ENCODE measurements around the gene PCSK2.

Gene PCSK2

DNA sequence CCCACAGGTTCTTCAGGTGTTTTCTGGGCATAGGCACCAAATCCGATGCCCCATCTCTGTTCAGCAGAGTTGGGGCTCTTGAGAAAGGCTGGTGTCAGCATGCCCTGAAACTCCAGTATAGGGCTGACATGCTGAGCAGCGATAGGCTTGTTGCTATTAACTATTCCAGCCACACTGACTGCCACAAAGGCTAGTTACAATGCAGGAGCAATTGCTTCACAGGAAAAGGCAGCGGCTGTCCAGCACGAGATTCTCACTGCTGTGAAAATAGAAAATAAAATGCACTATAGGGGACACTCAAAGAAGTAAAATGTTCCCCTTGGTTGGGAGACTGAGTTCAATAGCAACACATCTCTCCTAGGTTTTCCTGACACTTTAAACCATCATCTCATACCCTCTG, 191.9 kb downstream of the PCSK2 start:
- no peaks in the 10 kb centered on the region for H3K36me3 ChIP-seq (ENCODE audit: control insufficient read depth in 1 of 2, insufficient read depth in 2 of 2, low read length in 2 of 2)
- H3K9ac ChIP-seq (ENCODE audit: low read depth in 1 of 2, low read length in 2 of 2), result no peak overlapping the region
- no peaks in the 10 kb centered on the region for H3K27me3 ChIP-seq (ENCODE audit: control insufficient read depth in 1 of 2, insufficient read depth in 2 of 2, low read length in 2 of 2)
- no peaks in the 10 kb centered on the region for H3K4me1 ChIP-seq (ENCODE audit: control insufficient read depth in 1 of 2, insufficient read depth in 2 of 2, low read length in 2 of 2)
- H3K4me3 ChIP-seq (ENCODE audit: low read depth in 1 of 2, low read length in 2 of 2), result no peak overlapping the region
- H3K9me3 ChIP-seq (ENCODE audit: control insufficient read depth in 1 of 2, low read length in 2 of 2), result no peaks in the 10 kb centered on the region
- no peak overlapping the region for H3K27ac ChIP-seq (ENCODE audit: low read depth, low read length)

GRCh38 chr20:17419479-17420041, 192.7 kb downstream of the PCSK2 start:
- H3K27me3 ChIP-seq (ENCODE audit: control insufficient read depth in 1 of 2, insufficient read depth in 2 of 2, low read length in 2 of 2), result no peaks in the 10 kb centered on the region
- no peaks in the 10 kb centered on the region for H3K4me1 ChIP-seq (ENCODE audit: control insufficient read depth in 1 of 2, insufficient read depth in 2 of 2, low read length in 2 of 2)
- no peaks in the 10 kb centered on the region for H3K36me3 ChIP-seq (ENCODE audit: control insufficient read depth in 1 of 2, insufficient read depth in 2 of 2, low read length in 2 of 2)
- H3K27ac ChIP-seq (ENCODE audit: low read depth, low read length), result no peak overlapping the region
- H3K4me3 ChIP-seq (ENCODE audit: low read depth in 1 of 2, low read length in 2 of 2), result no peak overlapping the region
- H3K9ac ChIP-seq (ENCODE audit: low read depth in 1 of 2, low read length in 2 of 2), result no peak overlapping the region
- H3K9me3 ChIP-seq (ENCODE audit: control insufficient read depth in 1 of 2, low read length in 2 of 2), result no peaks in the 10 kb centered on the region

GRCh38 chr20:17421493-17421892, 194.7 kb downstream of the PCSK2 start:
- no peaks in the 10 kb centered on the region for H3K27me3 ChIP-seq (ENCODE audit: control insufficient read depth in 1 of 2, insufficient read depth in 2 of 2, low read length in 2 of 2)
- no peaks in the 10 kb centered on the region for H3K36me3 ChIP-seq (ENCODE audit: control insufficient read depth in 1 of 2, insufficient read depth in 2 of 2, low read length in 2 of 2)
- H3K27ac ChIP-seq (ENCODE audit: low read depth, low read length), result no peak overlapping the region
- H3K4me1 ChIP-seq (ENCODE audit: control insufficient read depth in 1 of 2, insufficient read depth in 2 of 2, low read length in 2 of 2), result no peaks in the 10 kb centered on the region
- H3K9ac ChIP-seq (ENCODE audit: low read depth in 1 of 2, low read length in 2 of 2), result no peak overlapping the region
- H3K9me3 ChIP-seq (ENCODE audit: control insufficient read depth in 1 of 2, low read length in 2 of 2), result no peaks in the 10 kb centered on the region
- no peak overlapping the region for H3K4me3 ChIP-seq (ENCODE audit: low read depth in 1 of 2, low read length in 2 of 2)

DNA sequence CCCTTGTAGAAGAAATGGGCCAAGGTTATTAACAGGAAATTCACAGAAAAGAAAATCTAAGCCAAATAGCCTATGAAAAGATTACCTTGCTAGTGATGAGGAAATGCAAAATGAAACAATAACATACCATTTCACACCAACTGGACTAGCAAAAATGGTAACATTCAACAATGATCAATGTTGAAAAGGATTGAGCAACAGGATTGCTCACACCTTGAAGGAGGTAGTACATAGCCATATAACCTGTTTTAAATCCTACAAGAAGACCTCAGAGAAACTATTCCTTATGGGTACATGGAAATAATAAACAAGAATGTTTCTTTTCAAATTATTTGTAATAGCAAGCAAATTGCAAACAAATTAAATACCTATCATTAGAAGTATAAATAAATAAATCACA, 196.9 kb downstream of the PCSK2 start:
- Histone ChIP-seq H3K9ac (ENCODE audit: low read depth in 1 of 2, low read length in 2 of 2) (no peak overlapping the region), H3K9me3 (ENCODE audit: control insufficient read depth in 1 of 2, low read length in 2 of 2) (no peaks in the 10 kb centered on the region), H3K4me1 (ENCODE audit: control insufficient read depth in 1 of 2, insufficient read depth in 2 of 2, low read length in 2 of 2) (no peaks in the 10 kb centered on the region)

GRCh38 chr20:17427638-17428037, 200.8 kb downstream of the PCSK2 start:
- Histone ChIP-seq H3K36me3 (ENCODE audit: control insufficient read depth in 1 of 2, insufficient read depth in 2 of 2, low read length in 2 of 2) (no peaks in the 10 kb centered on the region), H3K4me1 (ENCODE audit: control insufficient read depth in 1 of 2, insufficient read depth in 2 of 2, low read length in 2 of 2) (no peaks in the 10 kb centered on the region), H3K9me3 (ENCODE audit: control insufficient read depth in 1 of 2, low read length in 2 of 2) (no peaks in the 10 kb centered on the region), H3K27ac (ENCODE audit: low read depth, low read length) (no peak overlapping the region), H3K27me3 (ENCODE audit: control insufficient read depth in 1 of 2, insufficient read depth in 2 of 2, low read length in 2 of 2) (peaks cover 0 to 3% of the 10 kb centered on the region in 2 donors), H3K9ac (ENCODE audit: low read depth in 1 of 2, low read length in 2 of 2) (no peak overlapping the region), H3K4me3 (ENCODE audit: low read depth in 1 of 2, low read length in 2 of 2) (no peak overlapping the region)

More for the DNA sequence above, 196.9 kb downstream of the PCSK2 start:
- Histone ChIP-seq H3K27me3 (ENCODE audit: control insufficient read depth in 1 of 2, insufficient read depth in 2 of 2, low read length in 2 of 2) (no peaks in the 10 kb centered on the region), H3K36me3 (ENCODE audit: control insufficient read depth in 1 of 2, insufficient read depth in 2 of 2, low read length in 2 of 2) (no peaks in the 10 kb centered on the region), H3K27ac (ENCODE audit: low read depth, low read length) (no peak overlapping the region), H3K4me3 (ENCODE audit: low read depth in 1 of 2, low read length in 2 of 2) (no peak overlapping the region)

GRCh38 chr20:17430125-17430950, 203.5 kb downstream of the PCSK2 start:
- Histone ChIP-seq H3K36me3 (ENCODE audit: control insufficient read depth in 1 of 2, insufficient read depth in 2 of 2, low read length in 2 of 2) (no peaks in the 10 kb centered on the region), H3K27me3 (ENCODE audit: control insufficient read depth in 1 of 2, insufficient read depth in 2 of 2, low read length in 2 of 2) (peaks cover 0 to 3% of the 10 kb centered on the region in 2 donors), H3K4me3 (ENCODE audit: low read depth in 1 of 2, low read length in 2 of 2) (no peak overlapping the region), H3K27ac (ENCODE audit: low read depth, low read length) (no peak overlapping the region), H3K9me3 (ENCODE audit: control insufficient read depth in 1 of 2, low read length in 2 of 2) (no peaks in the 10 kb centered on the region), H3K4me1 (ENCODE audit: control insufficient read depth in 1 of 2, insufficient read depth in 2 of 2, low read length in 2 of 2) (no peaks in the 10 kb centered on the region), H3K9ac (ENCODE audit: low read depth in 1 of 2, low read length in 2 of 2) (no peak overlapping the region)

GRCh38 chr20:17431621-17432364, 205.0 kb downstream of the PCSK2 start:
- H3K4me3 ChIP-seq (ENCODE audit: low read depth in 1 of 2, low read length in 2 of 2), result no peak overlapping the region
- no peaks in the 10 kb centered on the region for H3K36me3 ChIP-seq (ENCODE audit: control insufficient read depth in 1 of 2, insufficient read depth in 2 of 2, low read length in 2 of 2)
- peaks cover 0 to 3% of the 10 kb centered on the region in 2 donors for H3K27me3 ChIP-seq (ENCODE audit: control insufficient read depth in 1 of 2, insufficient read depth in 2 of 2, low read length in 2 of 2)
- H3K9me3 ChIP-seq (ENCODE audit: control insufficient read depth in 1 of 2, low read length in 2 of 2), result no peaks in the 10 kb centered on the region
- H3K9ac ChIP-seq (ENCODE audit: low read depth in 1 of 2, low read length in 2 of 2), result no peak overlapping the region
- no peaks in the 10 kb centered on the region for H3K4me1 ChIP-seq (ENCODE audit: control insufficient read depth in 1 of 2, insufficient read depth in 2 of 2, low read length in 2 of 2)
- no peak overlapping the region for H3K27ac ChIP-seq (ENCODE audit: low read depth, low read length)

DNA sequence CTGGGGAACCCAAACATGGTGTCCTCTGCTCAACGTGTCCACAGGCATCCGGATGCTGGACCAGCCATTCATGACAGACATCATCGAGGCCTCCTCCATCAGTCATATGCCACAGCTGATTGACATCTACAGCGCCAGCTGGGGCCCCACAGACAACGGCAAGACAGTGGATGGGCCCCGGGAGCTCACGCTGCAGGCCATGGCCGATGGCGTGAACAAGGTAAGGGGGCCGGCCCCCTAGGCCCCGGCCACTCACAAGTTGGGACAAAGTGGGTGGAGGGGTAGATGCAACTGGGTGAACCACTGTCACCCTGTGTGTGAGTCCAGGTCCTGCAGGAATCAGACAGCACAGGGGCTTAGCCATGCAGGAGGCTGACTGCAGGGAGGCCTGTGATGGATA, 209.8 kb downstream of the PCSK2 start:
- H3K27me3 ChIP-seq (ENCODE audit: control insufficient read depth in 1 of 2, insufficient read depth in 2 of 2, low read length in 2 of 2), result no peaks in the 10 kb centered on the region
- no peaks in the 10 kb centered on the region for H3K36me3 ChIP-seq (ENCODE audit: control insufficient read depth in 1 of 2, insufficient read depth in 2 of 2, low read length in 2 of 2)

GRCh38 chr20:17437251-17437650, 210.4 kb downstream of the PCSK2 start:
- Histone ChIP-seq H3K27me3 (ENCODE audit: control insufficient read depth in 1 of 2, insufficient read depth in 2 of 2, low read length in 2 of 2) (no peaks in the 10 kb centered on the region), H3K9me3 (ENCODE audit: control insufficient read depth in 1 of 2, low read length in 2 of 2) (no peaks in the 10 kb centered on the region), H3K36me3 (ENCODE audit: control insufficient read depth in 1 of 2, insufficient read depth in 2 of 2, low read length in 2 of 2) (no peaks in the 10 kb centered on the region), H3K9ac (ENCODE audit: low read depth in 1 of 2, low read length in 2 of 2) (no peak overlapping the region), H3K4me3 (ENCODE audit: low read depth in 1 of 2, low read length in 2 of 2) (no peak overlapping the region), H3K4me1 (ENCODE audit: control insufficient read depth in 1 of 2, insufficient read depth in 2 of 2, low read length in 2 of 2) (no peaks in the 10 kb centered on the region), H3K27ac (ENCODE audit: low read depth, low read length) (no peak overlapping the region)

More for the DNA sequence above, 209.8 kb downstream of the PCSK2 start:
- Histone ChIP-seq H3K9me3 (ENCODE audit: control insufficient read depth in 1 of 2, low read length in 2 of 2) (no peaks in the 10 kb centered on the region), H3K4me1 (ENCODE audit: control insufficient read depth in 1 of 2, insufficient read depth in 2 of 2, low read length in 2 of 2) (no peaks in the 10 kb centered on the region), H3K4me3 (ENCODE audit: low read depth in 1 of 2, low read length in 2 of 2) (no peak overlapping the region), H3K9ac (ENCODE audit: low read depth in 1 of 2, low read length in 2 of 2) (no peak overlapping the region), H3K27ac (ENCODE audit: low read depth, low read length) (no peak overlapping the region)

- Histone ChIP-seq H3K9ac (ENCODE audit: low read depth in 1 of 2, low read length in 2 of 2) (no peak overlapping the region), H3K27me3 (ENCODE audit: control insufficient read depth in 1 of 2, insufficient read depth in 2 of 2, low read length in 2 of 2) (peaks cover 0 to 7% of the 10 kb centered on the region in 2 donors), H3K9me3 (ENCODE audit: control insufficient read depth in 1 of 2, low read length in 2 of 2) (peaks cover 0 to 3% of the 10 kb centered on the region in 2 donors), H3K4me3 (ENCODE audit: low read depth in 1 of 2, low read length in 2 of 2) (no peak overlapping the region), H3K27ac (ENCODE audit: low read depth, low read length) (no peak overlapping the region), H3K4me1 (ENCODE audit: control insufficient read depth in 1 of 2, insufficient read depth in 2 of 2, low read length in 2 of 2) (no peaks in the 10 kb centered on the region), H3K36me3 (ENCODE audit: control insufficient read depth in 1 of 2, insufficient read depth in 2 of 2, low read length in 2 of 2) (no peaks in the 10 kb centered on the region)
Observed at GRCh38 chr20:17438436-17439039, 211.7 kb downstream of the PCSK2 start.
